Right atrium auricular region (tissue), 2 donors: Measurements from ENCODE around the gene LPCAT3. TPM values are rescaled to one million over a fixed set of nuclear protein-coding genes. Genes with fewer than 3 reads are reported as not detected.

Source experiments
- DNase-seq: peaks from one replicate; pipeline ENCODE4 v3.0.0-alpha.2; 2019; ENCODE audit warnings: low spot score
- H3K27ac ChIP-seq, 2 donors: fragments of 200-600 bp; sonication (generic); 1 replicate in 1 of 2; 2 replicates in 1 of 2; pipeline ENCODE4 v1.5.1; 2016 to 2019
- H3K27me3 ChIP-seq, 2 donors: fragments of 200-600 bp; sonication (generic); one replicate each; pipeline versions ENCODE4 v1.5.1 to v1.6.0; 2017 to 2019
- H3K36me3 ChIP-seq: fragments of 200-600 bp; sonication (generic); one replicate; pipeline ENCODE4 v1.5.1; 2016
- H3K4me1 ChIP-seq, 2 donors: fragments of 200-600 bp; sonication (generic); one replicate each; pipeline versions ENCODE4 v1.5.1 to v1.6.0; 2017 to 2019
- H3K4me3 ChIP-seq, 2 donors: fragments of 200-600 bp; sonication (generic); 1 replicate in 1 of 2; 2 replicates in 1 of 2; pipeline ENCODE4 v1.5.1; 2017 to 2019; ENCODE audit warnings: mild to moderate bottlenecking in 1 of 2, moderate library complexity in 1 of 2
- H3K9me3 ChIP-seq, 2 donors: fragments of 200-600 bp; sonication (generic); one replicate each; pipeline ENCODE4 v1.5.1; 2019
- CTCF ChIP-seq, 2 donors: fragments of 200-600 bp; sonication (generic); IDR thresholded peaks; one replicate each; pipeline ENCODE4 v1.5.1; 2019; ENCODE audit warnings: antibody characterized with exemption in 2 of 2
- total RNA-seq, 2 donors: library from RNA; depleted of rRNA; stranded (reverse); fragments of >200 nt; gene quantifications; one replicate each; pipeline ENCODE4 v1.1.0, GENCODE V29; 2016

Gene LPCAT3
- total RNA-seq, 2 donors from 2014 or later: 20.0 to 33.3 TPM

- no peaks in the 10 kb centered on the region for H3K9me3 ChIP-seq
- peak overlapping the region; percentile 60 to 66 for H3K4me3 ChIP-seq
- peak; percentile 97 for DNase-seq
- H3K4me1 ChIP-seq: peaks cover 0 to 37% of the 10 kb centered on the region in 2 donors
- H3K36me3 ChIP-seq: peaks cover 11% of the 10 kb centered on the region
- H3K27me3 ChIP-seq: no peaks in the 10 kb centered on the region
- peak; percentile 83 to 90 for TF ChIP-seq CTCF (IDR thresholded peaks at IDR 0.05)
- peak overlapping the region; percentile 97 to 99 for H3K27ac ChIP-seq
Observed at GRCh38 chr12:6944381-6945186, 73.7 kb downstream of the LPCAT3 start.

GRCh38 chr12:6943722-6944380, 74.4 kb downstream of the LPCAT3 start, which contains the start of the genes C12orf57 and RNU7-1:
TSS of gene C12orf57 (plus strand) at chr12:6944022. CDS start at chr12:6944122, 100 bp downstream.
TSS of gene RNU7-1 (plus strand) at chr12:6943816.
- peak; percentile 86 for DNase-seq
- peaks cover 0 to 44% of the 10 kb centered on the region in 2 donors for H3K4me1 ChIP-seq
- no peaks in the 10 kb centered on the region for H3K9me3 ChIP-seq
- no peaks in the 10 kb centered on the region for H3K27me3 ChIP-seq
- peaks cover 11% of the 10 kb centered on the region for H3K36me3 ChIP-seq
- TF ChIP-seq CTCF (IDR thresholded peaks at IDR 0.05): no peak
- H3K4me3 ChIP-seq: peak within 1 kb of the TSS; percentile 60 to 66
- peak within 1 kb of the TSS; percentile 97 to 99 for H3K27ac ChIP-seq

- peak overlapping the region; percentile 97 to 99 for H3K27ac ChIP-seq
- TF ChIP-seq CTCF (IDR thresholded peaks at IDR 0.05): no peak
- no peaks in the 10 kb centered on the region for H3K27me3 ChIP-seq
- peaks cover 11% of the 10 kb centered on the region for H3K36me3 ChIP-seq
- DNase-seq: peak; percentile 94
- no peaks in the 10 kb centered on the region for H3K9me3 ChIP-seq
- peaks cover 0 to 49% of the 10 kb centered on the region in 2 donors for H3K4me1 ChIP-seq
- H3K4me3 ChIP-seq: peak overlapping the region; percentile 60 to 66
Observed at GRCh38 chr12:6943389-6943721, 74.9 kb downstream of the LPCAT3 start.

- peaks cover 0 to 54% of the 10 kb centered on the region in 2 donors for H3K4me1 ChIP-seq
Observed at GRCh38 chr12:6942331-6942665, 76.0 kb downstream of the LPCAT3 start.

DNA sequence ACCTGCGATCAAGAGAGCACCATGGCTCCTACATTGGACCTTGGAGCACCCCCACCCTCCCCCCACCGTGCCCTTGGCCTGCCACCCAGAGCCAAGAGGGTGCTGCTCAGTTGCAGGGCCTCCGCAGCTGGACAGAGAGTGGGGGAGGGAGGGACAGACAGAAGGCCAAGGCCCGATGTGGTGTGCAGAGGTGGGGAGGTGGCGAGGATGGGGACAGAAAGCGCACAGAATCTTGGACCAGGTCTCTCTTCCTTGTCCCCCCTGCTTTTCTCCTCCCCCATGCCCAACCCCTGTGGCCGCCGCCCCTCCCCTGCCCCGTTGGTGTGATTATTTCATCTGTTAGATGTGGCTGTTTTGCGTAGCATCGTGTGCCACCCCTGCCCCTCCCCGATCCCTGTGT, 76.5 kb downstream of the LPCAT3 start:
- no peak overlapping the region for H3K27ac ChIP-seq
- no peak for TF ChIP-seq CTCF (IDR thresholded peaks at IDR 0.05)
- H3K27me3 ChIP-seq: no peaks in the 10 kb centered on the region
- peaks cover 6% of the 10 kb centered on the region for H3K36me3 ChIP-seq
- H3K4me3 ChIP-seq: no peak overlapping the region
- DNase-seq: no peak
- peaks cover 0 to 59% of the 10 kb centered on the region in 2 donors for H3K4me1 ChIP-seq
- no peaks in the 10 kb centered on the region for H3K9me3 ChIP-seq

More at GRCh38 chr12:6942331-6942665, 76.0 kb downstream of the LPCAT3 start:
- DNase-seq: no peak
- Histone ChIP-seq H3K4me3 (no peak overlapping the region), H3K27ac (peak overlapping the region in 1 of 2 donors; percentile 97), H3K36me3 (peaks cover 10% of the 10 kb centered on the region), H3K27me3 (no peaks in the 10 kb centered on the region), H3K9me3 (no peaks in the 10 kb centered on the region)
- TF ChIP-seq CTCF (IDR thresholded peaks at IDR 0.05): no peak
